ENCODE measurements around the gene WNT6.

- TF ChIP-seq CTCF (IDR thresholded peaks at IDR 0.05; ENCODE audit: control extremely low read depth in 1 of 3, insufficient read depth in 1 of 3, low read depth in 1 of 3, low read length in 3 of 3) (no peak), RAD21 (IDR thresholded peaks at IDR 0.05 in 1 of 2, conservative IDR thresholded peaks at IDR 0.05 in 1 of 2; ENCODE audit: low read depth in 2 of 2, low read length in 2 of 2) (no peak), EZH2 (IDR thresholded peaks at IDR 0.05; ENCODE audit: low read depth, low read length, severe bottlenecking) (no peak), SP4 (IDR thresholded peaks at IDR 0.05; ENCODE audit: low read length) (no peak), POLR2A (IDR thresholded peaks at IDR 0.05; ENCODE audit: control extremely low read depth in 1 of 2, low read depth in 2 of 2, low read length in 2 of 2) (no peak), SIRT6 (IDR thresholded peaks at IDR 0.05; ENCODE audit: low read length) (no peak), SIX5 (IDR thresholded peaks at IDR 0.05; ENCODE audit: low read depth, low read length) (no peak), USF2 (IDR thresholded peaks at IDR 0.05; ENCODE audit: low read length) (no peak), SIN3A (conservative IDR thresholded peaks at IDR 0.05 in 1 of 2, IDR thresholded peaks at IDR 0.05 in 1 of 2; ENCODE audit: low read depth in 1 of 2, low read length in 2 of 2) (no peak)
Observed at GRCh38 chr2:218819093-218819492, 40.5 kb upstream of the WNT6 start.
